Limb (tissue), 2 donors: ENCODE results near the gene YBX2.

ENCODE experiments used
- DNase-seq, 2 donors: peaks; one replicate each; pipeline ENCODE4 v3.0.0-alpha.2; 2016; ENCODE audit errors: extremely low spot score in 2 of 2

The YBX2 gene

DNA sequence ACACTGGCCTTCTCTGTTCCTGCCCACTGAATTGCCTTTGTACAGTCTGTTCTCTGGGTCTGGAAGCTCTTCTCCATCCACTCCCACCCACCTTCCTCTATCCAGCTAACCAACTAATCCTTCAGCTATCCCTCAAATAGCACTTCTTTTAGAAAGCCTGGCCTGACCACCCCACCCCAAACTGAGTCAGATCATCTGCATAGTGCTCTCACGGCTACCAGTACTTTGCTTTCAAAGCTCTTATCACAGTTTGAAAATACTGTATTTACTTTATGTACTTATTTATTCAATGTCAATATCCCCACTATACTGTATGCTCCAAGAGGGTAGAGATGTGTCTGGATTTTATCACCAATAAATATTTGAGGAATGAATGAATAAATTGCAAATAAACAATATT lies 27.7 kb downstream of the YBX2 start:
- no peak for DNase-seq

DNA sequence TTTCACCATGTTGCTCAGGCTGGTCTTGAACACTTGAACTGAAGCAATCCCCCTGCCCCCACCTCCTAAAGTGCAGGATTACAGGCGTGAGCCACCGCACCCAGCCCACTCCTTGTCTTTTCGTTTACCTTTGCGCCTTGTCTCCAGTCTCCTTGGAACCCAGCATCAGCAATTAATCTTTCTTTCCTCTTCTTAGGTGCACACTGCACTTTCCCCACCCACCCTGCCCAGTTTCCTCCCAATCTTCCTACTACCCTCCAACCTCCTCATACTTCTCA lies 30.7 kb downstream of the YBX2 start:
- no peak for DNase-seq

DNA sequence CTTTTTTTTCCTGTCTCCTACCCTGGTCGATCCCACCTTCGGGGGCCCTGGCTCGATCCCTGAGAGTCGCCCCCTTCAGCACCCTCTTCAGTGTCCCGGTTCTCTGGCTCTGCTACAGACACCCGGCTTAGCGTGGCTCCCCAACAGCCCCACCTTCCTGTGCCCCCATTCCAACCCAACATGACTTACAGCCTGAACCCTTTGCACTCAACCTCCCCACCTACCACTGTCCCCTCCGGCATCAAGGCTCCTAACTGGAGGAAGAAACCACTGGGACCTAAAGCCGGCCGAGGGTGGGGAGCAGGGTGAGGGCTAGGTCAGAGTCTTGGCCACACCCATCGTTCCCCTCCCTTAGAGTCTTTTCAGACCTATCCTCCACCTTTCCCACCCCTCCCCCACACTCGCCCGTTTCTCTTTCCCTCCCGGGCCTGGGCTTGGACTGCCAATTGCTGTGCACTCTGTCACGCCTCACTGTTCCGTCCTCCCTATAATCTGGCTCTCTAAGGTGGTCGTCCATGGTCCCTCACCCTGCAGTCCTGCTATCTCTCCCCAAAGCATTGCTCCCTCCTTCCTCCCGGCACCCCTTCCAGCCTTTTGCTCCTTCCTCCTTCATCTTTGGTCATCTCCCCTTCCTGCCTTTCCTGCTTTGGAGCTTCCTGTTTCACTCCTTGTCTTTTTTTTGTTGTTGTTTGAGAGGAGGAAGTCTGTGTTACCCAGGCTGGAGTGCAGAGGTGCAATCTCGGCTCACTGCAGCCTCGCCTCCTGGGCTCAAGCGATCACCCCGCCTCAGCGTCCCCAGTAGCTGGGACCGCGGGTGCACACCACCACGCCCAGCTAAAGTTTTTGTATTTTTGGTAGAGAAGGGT lies 31.3 kb downstream of the YBX2 start:
- no peak for DNase-seq

DNA sequence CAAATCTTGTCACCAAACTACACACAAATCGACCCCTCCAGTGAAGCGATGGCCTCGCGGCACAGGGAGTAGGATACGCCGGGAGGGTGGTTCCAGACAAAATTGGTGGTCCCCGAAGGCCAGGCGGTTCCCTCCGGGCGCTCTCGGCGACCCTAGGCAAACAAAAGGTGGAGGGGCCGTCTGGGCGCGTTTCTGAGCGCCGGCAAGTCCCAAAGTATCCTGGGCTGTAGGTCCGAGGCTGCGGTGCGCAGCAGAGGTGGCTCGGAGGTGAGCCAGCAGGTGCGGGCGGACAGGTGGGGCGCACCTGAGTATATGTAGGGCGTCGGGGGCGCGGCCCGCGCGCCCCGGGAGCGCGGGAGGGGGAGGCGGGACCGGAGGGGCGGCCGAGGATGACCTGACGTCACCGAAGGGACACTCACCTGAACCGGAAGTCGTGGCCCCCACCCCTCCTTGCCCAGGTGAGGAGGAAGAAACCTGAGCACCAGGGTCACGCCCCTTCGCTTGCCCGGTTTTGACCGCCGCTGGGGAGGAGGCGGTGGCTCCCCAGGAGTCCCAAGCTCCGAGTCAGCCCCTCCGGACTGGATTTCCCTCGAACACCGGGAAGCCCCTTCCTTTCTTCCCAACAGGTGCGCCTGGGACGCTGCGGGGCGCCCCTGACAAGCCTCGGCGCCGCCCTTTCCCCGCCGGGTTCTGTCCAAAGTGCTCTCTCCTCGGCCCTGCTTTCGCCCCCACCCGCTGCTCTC lies 32.1 kb downstream of the YBX2 start, which contains the start of gene CLDN7:
Gene CLDN7 (minus strand): TSS at position 287 of the 743 bp plus-strand sequence. CDS start 435 bp downstream, outside the sequence.
- DNase-seq = no peak

DNA sequence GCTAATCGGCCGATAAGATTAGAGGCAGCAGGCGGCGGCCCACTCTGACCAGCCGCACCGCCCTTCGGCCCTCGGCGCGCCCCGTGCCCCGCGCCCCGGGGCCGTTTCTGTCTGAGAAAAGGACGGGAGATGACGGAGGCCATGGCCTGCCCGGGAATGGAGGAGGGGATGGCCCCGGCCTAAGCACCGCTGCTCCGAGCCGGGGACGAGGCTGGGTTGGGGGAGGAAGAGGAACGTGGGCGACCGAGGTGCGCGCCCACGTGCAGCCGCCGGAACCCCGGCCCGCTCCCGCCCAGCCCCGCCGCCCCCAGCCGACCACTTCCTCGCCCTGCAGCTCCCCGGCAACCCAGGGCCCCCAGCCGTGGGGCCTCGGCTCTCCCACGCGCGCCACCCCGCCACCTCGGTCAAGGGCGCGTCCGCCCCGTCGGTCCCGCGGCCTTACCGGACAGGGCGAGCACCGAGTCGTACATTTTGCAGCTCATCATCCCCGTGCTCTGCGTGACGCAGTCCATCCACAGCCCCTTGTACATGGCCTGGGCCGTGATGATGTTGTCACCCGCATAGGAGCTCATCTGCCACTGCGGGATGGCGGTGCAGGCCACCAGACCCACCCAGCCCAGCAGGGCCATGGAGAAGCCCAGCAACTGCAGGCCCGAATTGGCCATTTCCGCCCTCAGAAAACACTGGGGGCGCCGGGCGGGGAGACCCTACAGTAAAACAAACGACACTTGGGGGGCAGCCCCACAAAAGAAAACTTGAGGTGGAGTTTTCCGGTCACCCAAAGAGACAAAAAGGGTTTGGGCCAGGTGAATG lies 32.9 kb downstream of the YBX2 start:
- DNase-seq = no peak

DNA sequence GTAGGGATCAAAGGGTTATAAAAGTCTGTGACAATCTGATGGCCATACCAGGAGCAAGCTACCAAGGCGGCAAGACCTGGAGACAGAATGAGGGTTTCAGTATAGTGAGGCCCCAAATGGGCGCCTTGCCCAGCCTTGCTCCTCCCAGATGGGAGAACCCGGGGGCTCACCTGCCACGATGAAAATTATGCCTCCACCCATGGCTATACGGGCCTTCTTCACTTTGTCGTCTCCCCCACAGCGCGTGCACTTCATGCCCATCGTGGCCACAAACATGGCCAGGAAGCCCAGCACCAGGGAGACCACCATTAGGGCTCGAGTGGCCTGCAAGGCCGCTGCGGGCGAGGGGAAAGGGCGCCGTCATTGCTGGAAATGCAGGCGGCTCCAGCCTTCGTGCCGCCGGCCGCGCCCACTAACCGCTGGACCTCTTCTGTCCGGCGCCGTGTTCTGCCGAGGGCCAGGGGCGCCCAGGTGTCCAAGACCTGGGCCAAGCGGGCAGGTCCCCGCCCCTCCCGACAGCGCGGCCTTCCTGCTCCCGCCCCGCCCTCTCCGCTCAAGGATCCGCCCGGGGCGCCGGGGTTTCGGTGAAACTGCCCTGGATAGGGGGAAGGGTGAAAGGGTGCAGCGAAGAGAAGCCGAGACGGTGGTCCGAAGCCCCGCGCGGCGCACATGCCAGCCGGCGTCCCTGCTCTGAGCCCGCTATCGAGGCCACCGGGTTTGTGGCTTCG lies 33.6 kb downstream of the YBX2 start:
- peak in 1 of 2 donors; percentile 60 for DNase-seq

DNA sequence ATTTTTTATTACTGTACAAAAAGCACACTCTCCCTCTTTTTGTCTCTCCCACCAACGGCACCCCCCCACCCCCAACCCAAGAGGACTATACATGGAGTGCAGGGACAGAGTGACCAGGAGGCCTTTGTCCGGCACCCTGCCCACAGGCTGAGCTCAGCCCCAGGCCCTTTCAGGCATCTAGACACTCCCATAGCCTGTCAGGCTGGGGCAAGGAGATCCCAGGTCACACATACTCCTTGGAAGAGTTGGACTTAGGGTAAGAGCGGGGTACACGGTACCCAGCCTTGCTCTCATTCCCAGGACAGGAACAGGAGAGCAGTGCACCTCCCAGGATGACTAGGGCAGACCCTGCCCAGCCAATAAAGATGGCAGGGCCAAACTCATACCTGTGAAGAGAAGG lies 34.3 kb downstream of the YBX2 start:
- no peak for DNase-seq

DNA sequence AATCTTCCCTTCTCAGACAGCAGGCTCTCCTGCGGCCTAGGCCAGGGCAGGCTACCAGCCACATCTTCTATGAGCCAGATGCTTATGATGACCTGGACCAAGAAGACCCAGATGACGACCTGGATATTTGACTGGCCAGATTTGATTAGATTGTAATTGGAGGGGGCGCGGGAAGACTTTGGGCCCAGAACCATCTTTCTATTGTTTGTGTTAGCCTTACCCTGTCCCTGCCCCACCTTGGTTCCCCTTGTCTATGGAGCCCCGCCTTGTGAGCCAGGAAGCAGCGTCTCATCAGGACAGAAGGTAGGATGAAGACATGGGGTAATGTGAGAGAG lies 34.9 kb downstream of the YBX2 start:
- no peak for DNase-seq

DNA sequence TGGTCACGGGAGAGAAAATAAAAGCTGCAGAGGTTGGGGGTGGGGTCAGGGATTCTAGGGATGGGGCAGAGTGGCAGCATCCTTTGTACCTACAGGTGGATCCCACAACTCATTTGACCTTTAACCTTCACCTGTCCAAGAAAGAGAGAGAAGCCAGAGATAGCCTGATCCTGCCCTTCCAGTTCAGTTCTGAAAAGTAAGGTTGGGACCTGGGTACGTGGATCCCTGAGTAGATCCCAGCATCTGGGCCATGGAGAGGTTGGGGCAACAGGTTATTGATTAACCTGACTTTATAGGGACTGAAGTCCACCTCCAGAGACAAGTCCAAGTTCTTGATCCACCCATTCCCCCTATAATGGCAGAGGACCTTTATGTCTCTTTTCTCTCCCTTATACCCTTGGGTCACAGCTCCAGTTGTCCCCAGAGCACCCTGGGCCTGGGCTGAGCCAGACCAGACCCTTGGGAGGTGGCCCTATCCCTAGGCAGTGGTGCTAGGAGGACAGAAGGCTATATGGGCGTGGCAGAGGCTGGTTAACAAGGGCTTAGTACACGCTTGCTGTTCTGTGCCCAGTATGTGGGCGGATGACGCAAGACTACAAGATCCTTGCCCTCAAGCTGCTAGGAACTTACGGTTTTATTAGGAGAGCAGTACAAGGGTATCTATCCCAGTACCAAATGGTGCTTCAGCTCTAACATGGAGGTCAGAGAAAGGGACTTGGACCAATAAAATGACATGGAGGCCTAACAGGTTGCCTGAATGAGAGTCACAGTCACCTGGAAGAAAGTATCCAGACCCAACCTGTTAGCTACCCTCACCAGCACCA lies 35.5 kb downstream of the YBX2 start:
- no peak for DNase-seq

DNA sequence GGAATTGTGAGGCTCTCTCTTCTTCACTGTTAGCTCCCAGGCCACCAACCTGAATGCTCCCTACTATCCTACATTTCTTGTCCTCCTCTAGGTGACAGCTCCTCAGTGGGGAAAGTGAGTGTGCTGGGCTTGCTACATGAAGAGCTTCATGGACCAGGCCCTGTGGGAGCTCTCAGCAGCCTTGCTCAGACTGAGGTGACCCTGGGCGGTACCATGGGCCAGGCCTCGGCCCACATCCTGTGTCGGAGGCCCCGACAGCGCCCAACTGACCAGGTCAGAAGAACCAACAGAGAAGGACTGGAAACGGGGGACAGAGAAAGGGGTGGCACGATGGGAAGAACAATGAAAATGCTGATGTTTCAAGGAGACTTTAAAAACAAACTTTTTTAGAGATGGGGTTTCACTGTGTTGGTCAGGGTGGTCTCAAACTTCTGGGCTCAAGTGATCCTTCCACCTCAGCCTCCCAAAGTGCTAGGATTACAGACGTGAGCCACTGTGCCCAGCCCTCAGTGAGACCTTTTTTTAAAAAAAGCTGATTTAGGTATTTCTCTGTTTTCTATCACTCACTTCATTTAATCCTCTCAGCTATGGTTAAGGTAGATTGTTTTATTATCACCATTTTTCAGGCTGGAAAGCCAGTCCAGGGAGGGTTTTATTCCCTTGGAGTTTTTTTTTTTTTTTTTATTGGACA lies 37.5 kb downstream of the YBX2 start:
- no peak for DNase-seq

DNA sequence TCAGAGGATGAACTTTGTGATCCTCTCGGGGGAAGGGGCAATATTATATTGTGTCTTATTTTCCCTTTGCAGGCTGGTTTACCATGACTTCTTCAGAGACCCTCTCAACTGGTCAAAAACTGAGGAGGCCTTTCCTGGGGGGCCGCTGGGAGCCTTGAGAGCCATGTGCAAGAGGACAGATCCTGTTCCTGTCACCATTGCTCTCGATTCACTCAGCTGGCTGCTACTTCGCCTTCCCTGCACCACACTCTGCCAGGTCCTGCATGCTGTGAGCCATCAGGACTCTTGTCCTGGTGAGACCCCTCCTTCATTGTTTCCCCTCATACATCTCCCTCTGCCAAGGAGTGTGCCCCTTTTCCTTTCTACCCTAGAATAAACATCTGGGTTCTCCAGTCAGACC lies 39.9 kb downstream of the YBX2 start:
- no peak for DNase-seq

DNA sequence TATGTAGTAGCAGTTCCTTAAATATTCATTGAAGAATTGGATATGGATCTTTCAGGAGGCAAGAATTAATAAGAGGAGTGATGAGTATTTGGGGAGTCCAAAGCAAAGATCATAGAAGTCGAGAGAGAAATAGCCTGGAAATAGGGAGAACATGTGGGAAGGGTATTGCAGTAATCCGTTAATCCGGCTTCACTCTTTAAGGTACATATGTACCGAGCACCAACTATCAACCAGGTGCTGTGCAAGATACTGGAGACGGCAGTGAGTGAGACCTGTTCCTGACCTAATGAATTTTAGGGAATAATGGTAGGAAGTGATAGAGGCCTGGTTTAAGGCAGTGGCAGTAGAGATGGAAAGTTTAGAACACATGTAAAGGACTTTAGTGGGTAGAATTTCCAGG lies 41.4 kb downstream of the YBX2 start:
- DNase-seq = no peak

DNA sequence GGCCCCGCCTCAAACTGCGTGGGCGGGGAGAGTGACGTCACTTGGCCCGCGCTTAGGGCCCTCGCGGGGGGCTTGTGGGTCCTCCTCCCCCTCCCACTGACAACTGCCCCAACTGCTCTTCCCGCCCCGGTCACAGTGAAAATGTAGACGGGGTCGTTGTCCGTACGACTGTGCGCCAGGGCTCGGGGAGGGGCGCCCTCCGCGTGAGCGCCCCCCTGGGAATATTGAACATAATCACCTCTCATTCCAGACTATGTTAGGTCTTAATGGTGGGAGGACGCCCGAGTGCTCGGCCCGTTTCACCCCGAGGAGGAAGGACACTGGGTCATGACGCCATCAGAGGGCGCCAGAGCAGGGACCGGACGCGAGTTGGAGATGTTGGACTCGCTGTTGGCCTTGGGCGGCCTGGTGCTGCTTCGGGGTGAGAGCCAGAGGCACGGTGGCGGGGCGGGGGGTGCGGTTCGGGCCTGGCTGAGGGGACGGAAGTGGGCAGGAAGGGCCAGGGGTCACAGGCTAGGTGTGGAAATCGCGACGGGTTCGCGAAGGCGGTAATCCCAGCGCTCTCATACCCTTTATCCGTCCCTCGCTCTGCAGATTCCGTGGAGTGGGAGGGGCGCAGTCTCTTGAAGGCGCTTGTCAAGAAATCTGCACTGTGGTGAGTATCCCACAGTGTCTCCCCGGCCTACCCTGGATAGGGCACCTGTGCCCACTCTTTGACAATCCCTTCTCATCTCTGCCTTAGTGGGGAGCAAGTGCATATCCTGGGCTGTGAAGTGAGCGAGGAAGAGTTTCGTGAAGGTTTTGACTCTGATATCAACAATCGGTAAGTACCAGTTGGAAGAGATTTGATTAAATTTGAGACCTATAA lies 42.0 kb downstream of the YBX2 start, which contains the start of gene ELP5:
Gene ELP5 (plus strand): TSS at position 40 of the 868 bp plus-strand sequence. CDS start 336 bp downstream, at position 376.
- peak; percentile 93 to 95 for DNase-seq

DNA sequence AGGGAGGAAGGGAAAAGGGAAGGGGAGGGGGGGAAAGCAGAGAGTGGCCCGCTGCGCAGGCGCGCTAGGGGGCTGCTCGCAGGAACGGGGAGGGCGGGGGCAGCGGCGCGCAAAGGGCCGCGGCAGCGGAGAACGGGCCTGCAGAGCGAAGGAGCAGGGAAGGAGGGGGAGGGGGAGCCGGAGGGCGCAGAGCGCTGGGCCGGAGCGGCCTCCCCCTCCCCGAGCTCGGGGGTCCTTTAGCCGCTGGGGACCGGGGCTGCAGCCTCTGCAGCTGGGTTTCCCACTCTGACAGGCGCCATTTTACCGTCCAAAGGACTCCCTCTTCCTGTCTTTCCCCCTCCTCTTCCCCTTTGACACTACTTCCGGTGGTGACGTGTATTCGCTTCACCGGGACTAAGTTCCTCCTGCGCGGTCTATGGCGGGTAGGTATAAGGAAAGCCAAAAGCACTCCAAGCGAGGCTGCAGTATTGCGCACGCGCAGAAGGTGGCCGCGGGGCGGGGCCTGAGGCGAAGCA lies 42.7 kb downstream of the YBX2 start, which contains the start of gene CTDNEP1:
Gene CTDNEP1 (minus strand): TSS at position 74 of the 515 bp plus-strand sequence. CDS start 438 bp downstream, outside the sequence.
- peak; percentile 99 to 100 for DNase-seq

DNA sequence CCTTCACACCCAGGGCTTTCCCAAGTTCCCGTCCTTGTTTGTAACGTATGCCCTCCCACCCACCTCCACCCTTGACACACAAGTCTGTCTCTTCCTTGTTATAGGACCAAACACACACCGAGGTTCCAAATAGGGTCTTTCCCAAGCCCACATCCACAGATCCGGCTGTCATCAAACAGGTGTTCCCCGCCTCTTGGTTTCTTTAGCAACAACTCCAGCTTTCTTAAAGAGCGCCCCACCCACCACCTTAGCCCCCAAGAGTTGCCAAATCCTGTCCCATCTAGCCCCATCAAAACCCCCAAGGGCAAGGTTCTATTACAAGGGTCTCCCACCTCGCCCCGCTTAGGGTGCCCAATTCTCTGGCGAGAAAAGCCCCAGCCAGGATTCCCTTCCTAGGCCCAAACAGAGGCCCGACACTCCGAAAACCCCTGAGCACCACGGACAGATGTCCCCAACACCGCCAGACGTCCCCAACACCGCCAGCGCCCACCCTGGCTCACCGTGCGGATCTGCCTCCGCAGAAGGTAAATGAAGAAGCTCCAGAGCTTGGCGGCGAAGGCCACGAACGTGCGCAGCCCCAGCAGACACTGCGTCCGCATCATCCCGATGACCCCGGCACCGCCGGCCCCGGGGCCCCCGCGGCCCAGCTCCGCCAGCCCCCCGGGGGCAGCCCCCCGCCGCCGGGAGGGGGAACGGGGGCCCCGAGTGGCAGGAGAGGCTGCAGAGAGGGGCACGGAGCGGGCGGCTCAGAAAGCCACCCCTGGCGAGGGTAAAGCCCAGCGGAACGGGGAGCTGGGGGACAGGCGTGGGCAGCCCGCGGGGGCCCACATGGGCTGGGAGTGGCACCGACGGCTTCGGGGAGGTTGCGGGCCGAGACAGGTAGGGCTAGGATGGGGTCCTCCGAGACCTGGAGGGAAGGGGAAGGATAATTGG lies 43.5 kb downstream of the YBX2 start:
- DNase-seq = no peak

DNA sequence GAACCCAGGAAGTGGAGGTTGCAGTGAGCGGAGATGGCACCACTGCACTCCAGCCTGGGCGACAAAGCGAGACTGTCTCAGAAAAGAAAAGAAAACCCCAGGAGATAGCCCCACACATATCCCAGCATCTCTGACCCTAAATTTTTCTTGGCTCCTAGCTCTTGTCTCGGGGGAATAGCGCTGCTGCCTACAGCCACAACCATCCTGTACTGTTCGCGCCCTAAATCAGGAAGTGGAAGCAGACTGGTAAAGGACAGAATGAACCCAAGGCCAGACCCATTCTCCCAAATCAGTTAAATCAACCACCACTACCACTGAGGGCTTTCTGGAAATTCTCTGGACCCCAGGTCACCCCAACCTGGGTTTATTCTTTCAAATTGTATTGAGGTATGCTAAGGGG lies 44.6 kb downstream of the YBX2 start:
- no peak for DNase-seq

DNA sequence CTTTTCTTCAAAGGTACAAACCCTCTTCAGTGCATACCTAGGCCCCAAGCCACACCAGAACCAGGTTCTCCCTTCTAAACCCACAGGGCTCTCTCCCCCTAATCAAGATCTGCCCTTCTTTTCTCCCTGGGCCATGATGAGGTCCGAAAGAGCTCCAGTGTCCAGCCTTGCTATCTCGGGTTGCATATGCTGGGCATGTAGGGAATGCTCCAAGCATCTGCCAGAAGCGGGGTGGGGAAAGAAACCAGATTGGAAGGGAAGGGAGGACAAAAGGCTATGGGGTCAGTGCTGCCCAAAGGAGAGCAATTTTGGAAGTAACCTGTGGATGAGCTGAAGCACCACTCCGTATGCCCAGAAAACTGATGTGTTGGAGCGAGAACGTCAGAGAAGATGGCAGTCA lies 45.2 kb downstream of the YBX2 start:
- no peak for DNase-seq
